Loucy (cell line): ENCODE results near the gene MOSPD3.

Experiments
- H2AFZ ChIP-seq: fragments of 200-600 bp; sonication (generic); 2 replicates; pipeline ENCODE4 v1.6.0; 2016; ENCODE audit warnings: antibody characterized with exemption, mild to moderate bottlenecking, low read length, moderate library complexity
- H3F3A ChIP-seq: fragments of 200-600 bp; 2 replicates; pipeline ENCODE4 v1.6.0; 2016; ENCODE audit warnings: antibody characterized with exemption, low read depth, mild to moderate bottlenecking
- H3K27me3 ChIP-seq: fragments of 200-600 bp; sonication (generic); 2 replicates; pipeline ENCODE4 v1.6.1; 2014; ENCODE audit warnings: low read length, mild to moderate bottlenecking; ENCODE audit not compliant: insufficient read depth, poor library complexity, severe bottlenecking
- H3K36me3 ChIP-seq: fragments of 200-600 bp; sonication (generic); 2 replicates; pipeline ENCODE4 v1.6.1; 2016; ENCODE audit warnings: low read length; ENCODE audit not compliant: insufficient read depth
- H3K4me1 ChIP-seq: fragments of 200-600 bp; sonication (generic); 2 replicates; pipeline ENCODE4 v1.5.1; 2014; ENCODE audit warnings: low read length, mild to moderate bottlenecking; ENCODE audit not compliant: insufficient read depth, poor library complexity, severe bottlenecking
- H3K4me2 ChIP-seq: fragments of 200-600 bp; sonication (generic); 2 replicates; pipeline ENCODE4 v1.6.0; 2014; ENCODE audit warnings: antibody characterized with exemption, low read length, low read depth, mild to moderate bottlenecking; ENCODE audit not compliant: poor library complexity, severe bottlenecking
- H3K4me3 ChIP-seq: fragments of 200-600 bp; sonication (generic); 2 replicates; pipeline ENCODE4 v1.5.1; 2014; ENCODE audit warnings: low read length, mild to moderate bottlenecking, mixed read lengths; ENCODE audit not compliant: poor library complexity, severe bottlenecking
- H3K79me2 ChIP-seq: fragments of 200-600 bp; sonication (generic); 2 replicates; pipeline ENCODE4 v1.6.1; 2014; ENCODE audit warnings: low read length; ENCODE audit not compliant: insufficient read depth
- H3K9ac ChIP-seq: fragments of 200-600 bp; sonication (generic); 2 replicates; pipeline ENCODE4 v1.6.0; 2014; ENCODE audit warnings: mild to moderate bottlenecking, low read depth, low read length, moderate library complexity; ENCODE audit not compliant: poor library complexity, severe bottlenecking
- H3K9me2 ChIP-seq: fragments of 200-600 bp; sonication (generic); replicated peaks from 2 replicates; pipeline ENCODE4 v1.6.1; 2016; ENCODE audit warnings: low read depth, low read length, mixed read lengths
- H3K9me3 ChIP-seq: fragments of 200-600 bp; sonication (generic); 2 replicates; pipeline ENCODE4 v1.6.1; 2014; ENCODE audit warnings: mild to moderate bottlenecking, antibody characterized with exemption, low read length, low read depth; ENCODE audit not compliant: insufficient read depth
- H4K20me1 ChIP-seq: fragments of 200-600 bp; sonication (generic); 2 replicates; pipeline ENCODE4 v1.6.0; 2014; ENCODE audit warnings: antibody characterized with exemption, low read length, mild to moderate bottlenecking; ENCODE audit not compliant: insufficient read depth, poor library complexity, severe bottlenecking
- EZH2phosphoT487 ChIP-seq: fragments of 200-600 bp; IDR thresholded peaks from 2 replicates; pipeline ENCODE4 v1.6.1; 2018; ENCODE audit warnings: antibody characterized with exemption, mild to moderate bottlenecking, moderate library complexity, borderline replicate concordance
- TF ChIP-seq, protein P1 (sequence below): fragments of 200-600 bp; sonication (generic); conservative IDR thresholded peaks from 2 replicates; pipeline ENCODE4 v1.5.1; 2014; ENCODE audit warnings: mild to moderate bottlenecking, antibody characterized with exemption, low read length

The MOSPD3 gene

DNA sequence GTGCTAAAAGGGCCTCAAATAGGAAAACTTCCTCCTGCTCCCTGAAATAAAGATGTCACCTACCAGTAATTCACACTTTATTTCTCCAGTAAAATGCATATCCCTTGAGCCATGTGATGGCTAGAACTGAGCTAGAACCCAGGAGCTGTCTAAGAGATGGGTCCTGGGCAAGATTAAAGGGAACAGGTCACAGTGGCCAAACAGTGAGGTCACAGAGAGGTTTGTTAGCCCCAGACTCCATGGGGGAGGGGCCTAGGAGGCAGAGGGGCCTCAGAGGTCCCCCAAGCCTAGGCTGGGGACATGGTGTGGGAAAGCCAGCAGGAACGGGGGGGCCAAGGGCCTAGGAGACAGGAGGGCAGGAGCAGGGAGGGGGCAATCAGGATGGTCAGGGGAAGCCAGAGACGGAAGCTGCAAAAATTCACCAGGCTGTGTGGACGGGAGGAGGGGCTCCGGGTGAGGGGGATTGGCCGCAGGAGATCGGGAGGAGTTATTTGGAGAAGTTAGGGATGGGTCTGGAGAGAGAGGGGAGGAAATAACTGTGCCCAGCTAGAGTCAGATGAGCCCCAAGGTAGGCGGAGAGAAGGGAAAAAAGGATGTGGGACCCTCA, 22.9 kb upstream of the MOSPD3 start:
- TF ChIP-seq EZH2phosphoT487: no peak
- TF ChIP-seq, protein P1, sequence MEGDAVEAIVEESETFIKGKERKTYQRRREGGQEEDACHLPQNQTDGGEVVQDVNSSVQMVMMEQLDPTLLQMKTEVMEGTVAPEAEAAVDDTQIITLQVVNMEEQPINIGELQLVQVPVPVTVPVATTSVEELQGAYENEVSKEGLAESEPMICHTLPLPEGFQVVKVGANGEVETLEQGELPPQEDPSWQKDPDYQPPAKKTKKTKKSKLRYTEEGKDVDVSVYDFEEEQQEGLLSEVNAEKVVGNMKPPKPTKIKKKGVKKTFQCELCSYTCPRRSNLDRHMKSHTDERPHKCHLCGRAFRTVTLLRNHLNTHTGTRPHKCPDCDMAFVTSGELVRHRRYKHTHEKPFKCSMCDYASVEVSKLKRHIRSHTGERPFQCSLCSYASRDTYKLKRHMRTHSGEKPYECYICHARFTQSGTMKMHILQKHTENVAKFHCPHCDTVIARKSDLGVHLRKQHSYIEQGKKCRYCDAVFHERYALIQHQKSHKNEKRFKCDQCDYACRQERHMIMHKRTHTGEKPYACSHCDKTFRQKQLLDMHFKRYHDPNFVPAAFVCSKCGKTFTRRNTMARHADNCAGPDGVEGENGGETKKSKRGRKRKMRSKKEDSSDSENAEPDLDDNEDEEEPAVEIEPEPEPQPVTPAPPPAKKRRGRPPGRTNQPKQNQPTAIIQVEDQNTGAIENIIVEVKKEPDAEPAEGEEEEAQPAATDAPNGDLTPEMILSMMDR: no peak
- Histone ChIP-seq H3K27me3 (no peaks in the 10 kb centered on the region), H2AFZ (no peak overlapping the region), H3K9me2 (no peaks in the 10 kb centered on the region), H3K4me1 (peaks cover 3% of the 10 kb centered on the region), H3K4me3 (no peak overlapping the region), H4K20me1 (peaks cover 14% of the 10 kb centered on the region), H3K79me2 (peaks cover 15% of the 10 kb centered on the region), H3F3A (no peaks in the 10 kb centered on the region), H3K36me3 (no peaks in the 10 kb centered on the region), H3K9ac (no peak overlapping the region), H3K4me2 (no peak overlapping the region), H3K9me3 (no peaks in the 10 kb centered on the region)

DNA sequence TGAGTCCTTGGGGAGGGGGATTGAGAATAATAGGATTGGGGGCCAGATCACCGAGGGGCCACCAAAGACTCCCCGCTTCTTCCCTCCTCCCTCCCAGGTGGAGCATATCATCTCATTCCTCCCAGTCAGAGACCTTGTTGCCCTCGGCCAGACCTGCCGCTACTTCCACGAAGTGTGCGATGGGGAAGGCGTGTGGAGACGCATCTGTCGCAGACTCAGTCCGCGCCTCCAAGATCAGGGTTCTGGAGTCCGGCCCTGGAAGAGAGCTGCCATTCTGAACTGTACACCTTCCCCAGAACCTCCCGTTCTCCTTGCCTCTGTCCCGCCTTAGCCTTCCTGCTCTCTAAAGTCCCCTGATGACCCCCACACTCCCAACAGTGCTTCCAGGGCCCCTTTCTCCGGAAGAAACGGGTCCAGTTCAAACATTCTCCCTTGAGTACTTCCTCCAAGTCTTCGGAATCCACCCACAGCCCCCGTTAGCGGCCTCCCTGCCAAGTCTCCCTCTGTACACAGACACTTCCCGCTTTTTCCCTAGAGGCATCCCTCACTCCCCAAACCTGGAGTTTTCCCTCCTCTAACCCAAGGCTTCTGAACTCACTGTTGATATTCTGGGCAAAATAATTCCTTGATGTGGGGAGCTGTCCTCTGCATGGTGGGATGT, 22.1 kb upstream of the MOSPD3 start:
- no peak overlapping the region for H3K4me2 ChIP-seq
- H3K9me3 ChIP-seq: no peaks in the 10 kb centered on the region
- peaks cover 7% of the 10 kb centered on the region for H3K79me2 ChIP-seq
- H3K9me2 ChIP-seq: no peaks in the 10 kb centered on the region
- H3K27me3 ChIP-seq: no peaks in the 10 kb centered on the region
- H3K36me3 ChIP-seq: no peaks in the 10 kb centered on the region
- H3K4me1 ChIP-seq: peaks cover 3% of the 10 kb centered on the region
- TF ChIP-seq EZH2phosphoT487: no peak
- TF ChIP-seq, protein P1: no peak
- H4K20me1 ChIP-seq: peaks cover 7% of the 10 kb centered on the region
- H2AFZ ChIP-seq: no peak overlapping the region
- no peak overlapping the region for H3K9ac ChIP-seq
- no peak overlapping the region for H3K4me3 ChIP-seq
- H3F3A ChIP-seq: no peaks in the 10 kb centered on the region

DNA sequence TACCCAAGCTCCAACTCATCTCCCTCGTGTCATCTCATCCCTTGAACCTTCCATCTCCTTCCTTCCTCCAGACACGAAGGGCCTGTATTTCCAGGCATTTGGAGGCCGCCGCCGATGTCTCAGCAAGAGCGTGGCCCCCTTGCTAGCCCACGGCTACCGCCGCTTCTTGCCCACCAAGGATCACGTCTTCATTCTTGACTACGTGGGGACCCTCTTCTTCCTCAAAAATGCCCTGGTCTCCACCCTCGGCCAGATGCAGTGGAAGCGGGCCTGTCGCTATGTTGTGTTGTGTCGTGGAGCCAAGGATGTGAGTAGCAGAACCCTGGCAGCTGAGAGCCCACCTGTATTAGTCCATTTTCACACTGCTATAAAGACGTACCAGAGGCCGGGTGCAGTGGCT, 20.7 kb upstream of the MOSPD3 start:
- Histone ChIP-seq H3K9ac (no peak overlapping the region), H4K20me1 (no peaks in the 10 kb centered on the region), H3K4me2 (no peak overlapping the region), H3K4me3 (no peak overlapping the region), H3K27me3 (no peaks in the 10 kb centered on the region), H3K36me3 (no peaks in the 10 kb centered on the region), H3F3A (no peaks in the 10 kb centered on the region), H2AFZ (no peak overlapping the region), H3K79me2 (no peaks in the 10 kb centered on the region), H3K4me1 (peaks cover 3% of the 10 kb centered on the region), H3K9me2 (no peaks in the 10 kb centered on the region), H3K9me3 (no peaks in the 10 kb centered on the region)
- TF ChIP-seq, protein P1: no peak
- no peak for TF ChIP-seq EZH2phosphoT487
